NCI-H2107 (cell line): Measurements from ENCODE around the gene ERVFRD-1.
"Not testable (repeated sequence)": the region's sequence is repeated elsewhere in the genome, so short reads cannot be mapped to it uniquely, and the experiment has no call there.

ENCODE experiments used
- DNase-seq: peaks from one replicate; lab custom pipeline; 2025; lab: John Stamatoyannopoulos, UW

ERVFRD-1 gene

DNA sequence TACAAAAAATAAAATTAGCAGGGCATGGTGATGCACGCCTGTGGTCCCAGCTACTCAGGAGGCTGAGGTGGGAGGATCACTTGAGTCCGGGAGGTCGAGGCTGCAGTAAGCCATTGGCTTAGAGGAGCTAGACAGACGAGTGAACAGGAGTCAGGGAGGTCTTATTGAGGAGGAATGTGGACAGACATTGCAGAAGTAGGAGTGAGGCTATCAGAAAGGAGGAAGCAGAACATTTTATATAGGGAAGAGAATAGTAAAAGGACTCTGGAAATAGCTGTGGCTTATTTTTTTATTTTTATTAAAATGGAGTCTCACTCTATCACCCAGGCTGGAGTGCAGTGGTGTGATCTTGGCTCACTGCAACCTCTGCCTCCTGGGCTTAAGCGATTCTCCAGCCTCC, 20.4 kb downstream of the ERVFRD-1 start:
- DNase-seq = not testable (repeated sequence)

- DNase-seq = no peak
Measured at GRCh38 chr6:11089695-11090094, 21.8 kb downstream of the ERVFRD-1 start.

GRCh38 chr6:11087141-11087812, 24.2 kb downstream of the ERVFRD-1 start:
- DNase-seq = not testable (repeated sequence)

- DNase-seq = no peak
Measured at GRCh38 chr6:11085758-11086435, 25.6 kb downstream of the ERVFRD-1 start.

DNA sequence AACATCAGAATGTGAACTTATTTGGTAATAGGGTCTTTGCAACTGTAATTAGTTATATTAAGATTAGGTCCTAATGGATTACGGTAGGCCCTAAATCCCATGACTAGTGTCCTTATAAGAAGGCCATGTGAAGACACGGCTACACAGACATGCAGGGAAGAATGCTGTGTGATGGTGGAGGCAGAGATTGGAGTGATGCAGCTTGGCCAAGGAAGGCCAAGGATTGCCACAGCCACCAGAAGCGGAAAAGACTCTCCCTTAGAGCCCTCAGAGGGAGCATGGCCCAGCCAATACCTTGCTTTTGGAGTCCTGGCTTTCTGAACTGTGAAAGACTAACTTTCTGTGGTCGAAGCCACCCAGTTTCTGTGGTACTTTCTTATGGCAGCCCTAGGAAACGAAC, 27.6 kb downstream of the ERVFRD-1 start:
- no peak for DNase-seq

- DNase-seq = no peak
Measured at GRCh38 chr6:11083491-11083890, 28.0 kb downstream of the ERVFRD-1 start.

DNA sequence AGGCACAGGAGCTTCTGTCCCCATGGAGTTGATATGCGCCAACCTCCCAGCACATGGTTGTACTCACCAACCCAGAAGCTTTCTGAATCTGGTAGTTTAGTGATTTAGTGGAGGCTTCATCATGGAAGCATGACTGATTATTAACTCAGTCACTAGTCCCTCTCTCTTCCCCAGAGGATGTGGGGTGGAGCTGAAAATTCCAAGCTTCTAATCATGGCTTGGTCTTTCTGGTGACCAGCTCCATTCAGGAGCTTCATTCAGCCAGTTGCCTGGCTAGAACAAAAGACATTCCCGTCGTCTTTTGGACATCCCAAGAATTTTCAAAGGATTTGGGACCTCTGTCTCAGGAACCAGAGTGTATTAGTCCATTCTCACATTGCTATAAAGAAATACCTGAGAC, 31.2 kb downstream of the ERVFRD-1 start:
- no peak for DNase-seq

GRCh38 chr6:11078266-11078665, 33.3 kb downstream of the ERVFRD-1 start:
- DNase-seq = no peak

- no peak for DNase-seq
Measured at GRCh38 chr6:11076540-11076939, 35.0 kb downstream of the ERVFRD-1 start.

DNA sequence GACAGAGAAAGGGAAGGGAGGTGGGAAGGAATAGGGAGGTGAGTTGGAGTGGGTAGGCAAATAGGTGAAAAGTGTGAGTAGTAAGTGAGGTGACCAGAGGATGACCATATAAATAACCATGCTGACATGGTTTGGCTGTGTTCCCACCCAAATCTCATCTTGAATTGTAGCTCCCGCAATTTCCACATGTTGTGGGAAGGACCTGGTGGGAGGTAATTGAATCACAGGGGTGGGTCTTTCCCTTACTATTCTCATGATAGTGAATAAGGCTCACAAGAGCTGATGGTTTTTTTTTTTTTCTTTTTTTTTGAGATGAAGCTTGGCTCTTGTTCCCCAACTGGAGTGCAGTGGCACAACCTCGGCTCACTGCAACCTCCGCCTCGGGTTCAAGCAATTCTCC, 39.4 kb downstream of the ERVFRD-1 start:
- DNase-seq = no peak

DNA sequence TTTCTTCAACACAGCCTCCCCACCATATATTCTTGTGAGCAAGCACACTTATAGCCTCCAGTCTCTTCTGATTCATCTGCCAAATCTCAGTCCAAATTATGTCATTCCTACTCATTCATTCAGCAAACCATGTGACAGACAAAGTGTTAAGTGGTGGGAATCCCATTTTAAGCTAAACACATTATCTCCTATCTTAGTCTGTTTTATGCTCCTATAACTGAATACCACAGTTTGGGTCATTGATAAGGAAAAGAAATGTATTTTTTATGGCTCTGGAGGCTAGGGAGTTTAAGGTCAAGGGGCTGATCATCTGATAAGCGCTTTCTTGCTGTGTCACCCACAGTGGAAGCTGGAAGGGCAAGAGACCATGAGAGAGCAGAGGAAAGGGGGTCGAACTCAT, 41.8 kb downstream of the ERVFRD-1 start:
- no peak for DNase-seq

GRCh38 chr6:11067348-11067747, 44.2 kb downstream of the ERVFRD-1 start:
- no peak for DNase-seq

- no peak for DNase-seq
Measured at GRCh38 chr6:11066505-11067347, 44.8 kb downstream of the ERVFRD-1 start.

- no peak for DNase-seq
Measured at GRCh38 chr6:11065436-11066202, 45.9 kb downstream of the ERVFRD-1 start.

GRCh38 chr6:11064836-11065235, 46.7 kb downstream of the ERVFRD-1 start:
- no peak for DNase-seq

DNA sequence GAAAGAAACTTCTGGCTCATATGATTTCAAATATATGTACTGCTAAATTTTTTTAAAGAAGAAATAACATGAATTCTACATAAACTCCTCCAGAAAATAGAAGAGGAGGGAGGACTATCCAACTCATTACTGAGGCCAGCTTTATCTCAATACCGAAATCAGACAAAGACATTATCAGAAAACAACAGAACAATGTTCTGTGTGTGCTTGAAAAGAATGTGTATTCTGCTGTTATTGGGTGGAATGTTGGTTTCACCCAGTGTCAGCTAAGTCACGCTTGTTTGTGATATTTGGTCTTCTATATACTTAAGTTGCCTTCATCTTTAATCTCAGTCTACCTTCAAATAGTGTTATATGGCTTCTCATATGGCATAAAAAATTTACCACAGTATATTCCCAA, 48.8 kb downstream of the ERVFRD-1 start:
- no peak for DNase-seq

DNA sequence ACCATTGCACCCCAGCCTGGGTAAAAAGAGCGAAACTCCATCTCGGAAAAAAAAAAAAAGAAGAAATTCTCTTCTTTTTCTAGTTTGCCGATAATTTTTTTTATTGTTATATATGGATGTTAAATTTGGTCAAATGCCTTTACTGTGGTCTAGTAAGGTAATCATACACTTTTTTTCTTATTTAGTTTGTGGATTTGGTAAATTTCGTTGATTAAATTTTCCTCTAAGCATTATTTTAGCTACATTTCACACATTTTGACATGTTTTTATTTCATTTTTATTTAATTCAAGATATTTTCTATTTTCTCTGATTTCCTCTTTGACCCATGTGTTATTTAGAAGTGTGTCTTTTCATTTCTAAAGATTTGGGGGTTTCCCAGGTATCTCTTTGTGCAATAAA, 49.4 kb downstream of the ERVFRD-1 start:
- no peak for DNase-seq

- DNase-seq = no peak
Measured at GRCh38 chr6:11058406-11058805, 53.1 kb downstream of the ERVFRD-1 start.

GRCh38 chr6:11056871-11057270, 54.7 kb downstream of the ERVFRD-1 start:
- DNase-seq = no peak

- no peak for DNase-seq
Measured at GRCh38 chr6:11055127-11055627, 56.3 kb downstream of the ERVFRD-1 start.

DNA sequence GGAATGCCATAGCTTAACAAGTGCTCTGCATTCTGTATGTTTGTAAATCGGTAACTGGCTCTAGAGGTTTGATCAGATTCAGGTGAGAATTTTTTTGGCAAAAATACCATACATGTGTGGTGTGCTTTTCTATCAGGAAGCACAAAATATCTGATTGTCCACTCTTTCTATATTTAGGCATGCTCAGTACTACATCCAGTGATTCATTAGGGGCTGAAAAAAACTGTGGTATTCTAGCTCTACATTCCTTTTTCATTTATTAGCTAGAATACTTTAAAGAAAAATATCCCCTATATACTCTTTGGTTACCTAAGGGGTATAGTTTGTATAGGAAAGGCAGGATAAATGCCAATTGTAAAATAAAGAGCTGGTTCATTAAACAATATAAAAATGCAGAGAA, 56.8 kb downstream of the ERVFRD-1 start:
- DNase-seq = no peak

- DNase-seq = no peak
Measured at GRCh38 chr6:11053307-11053706, 58.2 kb downstream of the ERVFRD-1 start.
